ENCODE results near the gene GPC5.
"Not testable (repeated sequence)": the region's sequence is repeated elsewhere in the genome, so short reads cannot be mapped to it uniquely, and the experiment has no call there.

Gene GPC5

DNA sequence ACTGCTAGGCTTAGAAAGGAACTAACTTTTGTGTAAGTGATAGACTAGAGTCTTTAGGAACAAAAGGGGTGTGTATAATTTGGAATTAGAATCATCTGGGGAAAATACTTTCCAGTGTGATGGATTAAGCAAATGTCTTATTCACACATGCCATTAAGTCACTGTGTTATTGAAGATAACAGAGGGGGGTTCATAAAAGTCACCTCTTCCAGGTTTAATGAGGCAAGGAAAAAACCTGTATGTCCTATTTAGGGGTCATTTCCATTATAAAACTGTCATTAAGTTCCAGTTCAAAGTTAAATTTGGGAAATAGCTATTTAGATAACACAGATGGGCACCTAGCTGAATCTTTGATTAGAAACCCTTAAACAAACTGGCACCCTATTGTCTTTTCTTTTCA is 1323.2 kb downstream of the GPC5 start:
- DNase-seq, result no peak

DNA sequence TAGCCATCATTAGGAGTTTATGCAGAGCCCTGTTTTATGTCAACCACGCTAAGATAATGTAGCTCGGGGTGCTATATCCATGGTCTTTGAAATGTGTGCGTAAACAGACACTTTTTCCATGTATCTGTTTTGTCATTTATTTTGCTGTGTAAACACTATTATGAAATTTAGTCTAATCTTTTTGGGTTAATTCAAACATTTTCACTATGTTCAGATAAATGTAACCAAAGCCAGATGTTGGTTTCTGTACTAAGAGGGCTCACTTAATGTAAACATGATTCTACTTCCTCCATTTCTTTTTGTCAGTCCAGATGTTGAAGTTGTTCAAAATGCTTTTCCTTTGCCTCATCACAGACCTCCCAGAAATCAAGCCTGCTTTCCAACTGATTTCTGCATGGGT is 1328.7 kb downstream of the GPC5 start:
- no peak for DNase-seq

DNA sequence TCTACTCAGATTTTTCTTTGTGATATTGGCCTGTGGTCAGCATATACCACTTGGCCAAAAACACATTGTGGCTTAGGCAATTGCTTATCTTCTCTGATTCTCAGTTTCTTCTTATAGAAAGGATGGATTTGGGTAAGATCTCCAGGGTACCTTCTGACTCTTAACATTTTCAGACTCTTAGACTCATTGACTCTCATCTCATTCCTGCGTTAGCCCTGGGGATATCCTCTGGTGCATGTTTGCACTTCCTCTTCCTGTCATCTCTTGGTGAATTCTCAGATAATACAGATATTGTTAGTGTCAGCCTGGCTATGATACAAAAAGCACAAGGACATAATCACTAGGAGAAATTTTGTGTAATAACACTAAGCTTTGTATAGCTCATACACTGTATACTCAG is 1335.6 kb downstream of the GPC5 start:
- no peak for DNase-seq

DNA sequence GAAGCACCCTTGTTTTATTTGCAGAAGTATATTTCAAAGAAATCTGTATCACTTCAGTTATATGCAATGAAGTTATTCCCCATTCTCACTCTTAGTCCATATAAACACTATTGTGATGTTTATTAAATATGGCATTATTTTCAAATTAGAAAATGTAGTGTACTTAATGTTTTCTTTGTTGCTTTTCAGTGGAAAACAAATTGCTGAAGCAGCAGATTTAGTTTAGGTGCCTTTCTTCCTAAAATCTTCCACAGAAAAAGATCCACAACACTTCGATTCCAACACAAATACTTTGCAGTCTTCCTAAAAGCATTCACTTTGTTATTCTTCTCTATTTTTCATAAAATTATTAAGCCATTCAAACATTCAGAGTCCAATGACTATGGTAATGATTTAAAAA is 1336.1 kb downstream of the GPC5 start:
- DNase-seq, result no peak

DNA sequence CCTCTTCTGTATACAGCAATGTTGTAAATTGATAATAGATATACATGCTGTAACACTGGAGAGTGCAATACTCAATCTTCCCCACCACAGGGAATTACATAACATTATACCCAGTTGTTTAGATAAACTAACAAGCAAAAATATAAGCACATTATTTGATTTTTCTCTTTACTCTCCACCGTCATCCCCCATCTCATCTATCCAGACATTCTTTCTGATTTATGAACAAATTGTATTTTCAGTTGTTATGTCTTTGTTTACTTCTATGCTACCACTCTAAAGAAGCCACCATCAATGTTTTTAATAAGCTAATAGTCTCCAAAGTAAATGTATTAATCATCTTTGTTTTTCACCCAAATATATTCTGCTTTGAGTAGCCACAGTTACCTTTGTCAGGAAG is 1337.5 kb downstream of the GPC5 start:
- DNase-seq, result no peak

DNA sequence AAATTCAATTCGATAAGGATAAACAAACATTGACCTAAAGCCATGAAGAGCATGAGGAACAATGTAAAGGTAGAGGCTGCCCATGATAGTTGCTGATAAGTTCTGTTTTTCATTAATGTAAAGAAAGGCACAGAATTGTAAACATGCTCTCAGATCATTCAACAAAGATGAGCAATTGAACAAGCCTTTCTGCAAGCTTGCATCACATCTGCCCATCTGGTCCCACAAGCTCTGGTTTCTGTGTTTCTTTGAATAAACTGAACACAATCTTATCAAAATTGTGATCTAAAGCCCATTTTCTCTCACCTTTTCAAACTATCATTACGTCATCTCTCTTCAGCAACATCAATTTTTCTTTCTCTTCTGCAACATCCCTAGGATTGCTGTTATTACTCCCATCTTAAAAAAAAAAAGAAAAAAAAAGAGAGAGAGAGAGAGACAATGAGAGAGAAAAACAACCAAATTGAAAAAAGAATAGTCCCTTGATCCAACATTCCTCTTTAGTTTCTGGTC is 1340.9 kb downstream of the GPC5 start:
- DNase-seq, result no peak

DNA sequence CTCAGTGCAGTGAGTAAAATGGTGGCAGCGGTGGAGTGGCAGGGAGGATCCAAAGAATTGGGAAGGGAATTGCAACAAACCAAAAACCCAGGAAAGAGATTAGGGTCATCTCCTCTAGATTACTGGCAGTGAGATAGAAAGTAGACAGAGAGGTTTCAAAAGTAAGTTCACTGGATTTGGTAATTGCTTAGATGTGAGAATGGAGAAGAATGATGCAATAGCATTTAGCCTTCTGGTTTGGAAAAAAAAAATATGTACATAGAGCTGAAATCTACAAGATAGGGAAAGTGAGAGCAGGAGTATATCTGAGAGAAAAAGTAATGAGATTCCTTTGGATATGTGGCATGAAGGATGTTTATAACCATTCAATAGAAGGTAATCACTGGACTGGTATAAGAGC is 1345.6 kb downstream of the GPC5 start:
- DNase-seq, result no peak

DNA sequence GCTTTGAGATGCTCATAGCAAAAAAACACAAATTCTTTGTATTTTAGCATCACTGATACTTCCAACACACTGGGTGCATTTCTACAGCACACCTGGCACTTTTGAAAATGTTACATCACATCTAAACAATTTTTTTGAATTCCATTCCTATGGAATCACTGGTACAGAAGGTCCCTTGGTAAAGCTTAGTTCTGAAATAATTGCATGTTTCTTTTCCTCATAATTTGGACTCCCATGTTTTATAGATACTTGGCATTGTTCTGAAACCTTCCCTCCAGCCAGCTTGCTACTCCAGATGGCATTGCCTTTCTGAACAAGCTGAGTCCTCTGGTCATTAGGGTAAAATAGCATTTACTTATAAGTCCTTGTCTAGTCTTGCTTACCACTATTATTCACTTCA is 1346.8 kb downstream of the GPC5 start:
- no peak for DNase-seq

DNA sequence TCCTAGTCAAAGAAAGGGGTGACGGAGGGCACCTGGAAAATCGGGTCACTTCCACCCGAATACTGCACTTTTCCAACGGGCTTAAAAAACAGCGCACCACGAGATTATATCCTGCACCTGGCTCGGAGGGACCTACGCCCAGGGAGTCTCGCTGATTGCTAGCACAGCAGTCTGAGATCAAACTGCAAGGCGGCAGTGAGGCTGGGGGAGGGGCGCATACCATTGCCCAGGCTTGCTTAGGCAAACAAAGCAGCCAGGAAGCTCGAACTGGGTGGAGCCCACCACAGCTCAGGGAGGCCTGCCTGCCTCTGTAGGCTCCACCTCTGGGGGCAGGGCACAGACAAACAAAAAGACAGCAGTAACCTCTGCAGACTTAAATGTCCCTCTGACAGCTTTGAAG is 1354.3 kb downstream of the GPC5 start:
- not testable (repeated sequence) for DNase-seq

DNA sequence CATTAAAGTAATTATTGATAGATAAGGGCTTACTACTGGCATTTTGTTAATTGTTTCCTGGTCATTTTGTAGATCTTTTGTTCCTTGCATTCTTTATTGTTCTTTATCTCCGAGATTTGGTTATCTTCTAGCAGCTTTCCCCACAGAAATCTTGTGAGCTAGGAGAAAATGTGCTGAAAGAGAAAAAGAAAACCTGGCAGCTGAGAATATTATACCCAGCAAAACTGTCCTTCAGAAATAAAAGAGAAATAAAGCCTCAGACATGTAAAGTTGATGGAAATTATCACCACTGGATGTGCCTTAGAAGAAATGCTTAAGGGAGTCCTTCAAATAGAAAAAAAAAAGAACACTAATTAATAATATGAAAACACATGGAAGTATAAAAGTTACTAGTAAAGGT is 1363.3 kb downstream of the GPC5 start:
- DNase-seq, result no peak

DNA sequence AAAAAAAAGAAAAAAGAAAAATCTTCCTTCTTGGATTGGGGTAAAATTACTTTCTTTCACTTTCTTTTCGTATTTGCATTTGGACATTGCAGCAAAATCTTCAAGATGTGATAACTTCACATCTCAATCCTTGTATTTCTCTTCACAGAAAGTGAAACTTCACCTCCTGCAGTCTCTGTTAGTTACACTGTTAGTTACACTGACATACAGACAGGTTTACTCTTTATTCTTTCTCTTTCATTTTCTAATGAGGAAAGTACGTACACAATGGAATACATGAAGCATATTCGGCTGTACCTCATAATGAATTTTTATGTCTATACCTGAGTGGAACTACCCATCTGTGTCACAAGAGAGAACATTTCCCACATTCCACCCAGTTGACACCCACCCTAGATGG is 1369.0 kb downstream of the GPC5 start:
- DNase-seq, result no peak

DNA sequence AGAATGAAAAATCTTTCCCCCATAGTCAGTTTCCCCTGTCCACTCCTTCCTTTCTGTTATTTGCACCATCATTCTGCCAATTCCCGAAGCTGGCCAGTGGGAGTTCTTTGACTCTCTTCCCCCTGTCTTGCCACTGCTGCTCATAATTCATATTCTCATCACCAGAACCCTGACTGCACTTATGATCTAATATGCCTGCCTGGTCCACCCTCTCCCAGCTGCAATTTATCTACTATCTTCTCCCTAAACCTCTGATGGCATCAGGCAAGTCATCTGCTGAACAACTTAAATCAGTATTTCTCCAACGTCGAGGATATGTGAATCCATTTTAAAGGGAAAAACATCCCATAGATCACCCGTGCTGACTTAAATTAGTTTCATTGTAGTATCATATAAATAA is 1370.2 kb downstream of the GPC5 start:
- no peak for DNase-seq

DNA sequence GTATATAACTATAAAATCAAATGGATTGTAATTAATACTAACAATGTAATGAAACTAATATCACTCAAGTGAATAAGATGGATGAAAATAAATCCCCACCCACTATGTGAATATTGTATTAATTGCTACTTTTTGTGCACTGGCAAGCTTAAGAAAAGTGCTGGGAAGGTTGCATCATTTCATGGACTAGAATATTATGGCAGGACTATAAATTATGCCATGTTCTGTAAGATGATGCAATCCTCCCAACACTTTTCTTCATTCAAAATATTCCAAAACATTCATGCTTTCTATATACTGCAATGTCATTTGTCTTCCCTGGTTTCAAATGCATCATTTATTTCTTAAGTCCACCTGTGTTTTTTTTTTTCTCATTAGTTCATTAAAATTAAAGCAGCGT is 1370.6 kb downstream of the GPC5 start:
- no peak for DNase-seq

DNA sequence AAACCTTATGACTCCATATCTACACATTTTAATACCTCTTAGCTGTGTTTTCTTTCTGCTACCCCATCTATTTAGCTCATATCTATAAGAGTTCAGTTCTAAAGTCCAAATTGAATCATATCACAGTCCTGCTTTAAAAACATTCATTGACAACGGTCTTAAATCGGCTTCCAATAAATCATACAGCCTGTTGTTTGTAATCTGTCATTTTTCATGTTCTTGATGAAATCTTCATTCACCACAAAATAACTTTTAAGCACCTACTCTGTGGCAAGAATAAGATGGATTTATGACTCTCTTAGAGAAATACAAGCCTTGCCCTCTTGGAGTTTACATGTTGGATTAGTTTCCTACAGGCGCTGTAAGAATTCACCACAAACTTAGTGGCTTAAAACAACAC is 1377.2 kb downstream of the GPC5 start:
- no peak for DNase-seq

DNA sequence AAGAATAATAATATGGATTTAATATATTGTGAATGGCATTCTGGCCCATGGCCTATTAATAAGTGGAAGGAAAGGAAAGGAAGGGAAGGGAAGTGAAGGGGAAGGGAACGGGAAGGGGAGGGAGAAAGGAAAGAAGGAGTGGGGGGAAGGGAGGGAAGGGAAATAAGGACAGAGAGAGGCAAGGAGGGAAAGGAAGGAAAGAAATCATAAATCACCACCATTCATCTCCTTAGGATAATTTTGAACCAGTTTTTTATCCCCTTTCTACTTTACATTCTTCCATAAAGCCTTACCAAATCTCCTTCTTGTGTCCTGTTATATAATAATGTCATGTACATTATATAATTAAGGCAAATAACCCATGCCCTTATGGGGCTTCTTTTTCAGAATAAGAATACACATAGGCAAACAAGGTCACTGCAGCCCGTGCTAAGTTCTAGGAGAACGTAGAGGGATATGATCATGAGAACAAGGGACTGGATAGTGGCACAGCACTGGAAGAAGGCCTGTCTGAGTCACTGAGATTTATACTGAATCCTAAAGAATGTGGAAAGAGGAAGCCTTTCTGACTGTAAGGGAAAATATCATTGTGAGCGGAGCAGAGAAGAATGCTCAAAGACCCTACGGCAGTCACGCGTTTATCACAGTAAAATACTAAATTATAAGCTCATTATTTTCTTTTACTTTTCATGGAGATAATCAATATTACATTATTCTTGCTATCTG is 1383.7 kb downstream of the GPC5 start:
- no peak for DNase-seq

DNA sequence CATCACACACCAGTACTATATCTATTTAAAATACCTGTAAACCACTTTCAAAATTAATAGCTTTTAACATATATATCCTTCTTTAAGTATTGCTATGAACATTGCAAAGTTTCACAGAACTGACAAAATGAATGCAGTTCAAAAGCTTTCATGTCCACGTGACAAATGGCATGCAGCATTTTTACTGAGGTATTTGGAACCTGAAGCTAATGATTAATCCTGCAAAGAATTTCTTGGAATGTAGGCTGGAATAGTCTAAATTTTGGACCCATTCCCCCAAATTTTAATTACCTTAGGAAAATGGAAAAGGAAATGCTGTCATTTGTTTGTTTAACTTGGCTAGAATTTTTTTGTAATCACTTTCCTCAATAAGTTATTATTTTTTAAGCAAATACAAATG is 1404.4 kb downstream of the GPC5 start:
- no peak for DNase-seq

DNA sequence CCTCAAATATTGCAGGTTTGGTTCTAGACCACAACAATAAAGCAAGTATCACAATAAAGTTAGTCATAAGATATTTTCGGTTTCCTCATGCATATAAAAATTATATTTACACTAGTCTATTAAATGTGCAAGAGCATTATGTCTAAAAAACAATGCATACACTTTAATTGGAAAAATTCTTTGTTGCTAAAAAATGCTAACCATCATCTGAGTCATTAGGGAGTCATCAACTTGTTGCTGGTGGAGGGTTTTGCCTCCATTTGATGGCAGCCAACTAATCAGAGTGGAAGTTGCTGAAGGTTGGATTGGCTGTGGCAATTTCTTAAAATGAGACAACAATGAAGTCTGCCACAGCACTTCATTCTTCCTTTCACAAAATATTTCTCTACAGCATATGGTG is 1405.9 kb downstream of the GPC5 start:
- DNase-seq, result no peak

DNA sequence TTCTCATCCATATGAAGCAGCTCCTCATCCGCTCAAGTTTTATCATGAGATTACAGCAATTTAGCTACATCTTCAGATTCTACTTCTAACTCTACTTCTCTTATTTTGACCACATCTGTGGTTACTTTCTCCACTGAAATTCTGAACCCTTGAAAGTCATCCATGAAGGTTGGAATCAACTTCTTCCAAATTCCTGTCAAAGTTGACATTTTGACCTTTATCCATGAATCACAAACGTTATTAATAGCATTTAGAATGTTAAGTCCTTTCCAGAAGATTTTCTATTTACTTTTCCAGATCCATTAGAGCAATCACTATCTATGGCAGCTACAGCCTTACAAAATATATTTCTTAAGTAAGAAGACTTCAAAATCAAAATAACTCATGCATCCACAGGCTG is 1406.5 kb downstream of the GPC5 start:
- no peak for DNase-seq

DNA sequence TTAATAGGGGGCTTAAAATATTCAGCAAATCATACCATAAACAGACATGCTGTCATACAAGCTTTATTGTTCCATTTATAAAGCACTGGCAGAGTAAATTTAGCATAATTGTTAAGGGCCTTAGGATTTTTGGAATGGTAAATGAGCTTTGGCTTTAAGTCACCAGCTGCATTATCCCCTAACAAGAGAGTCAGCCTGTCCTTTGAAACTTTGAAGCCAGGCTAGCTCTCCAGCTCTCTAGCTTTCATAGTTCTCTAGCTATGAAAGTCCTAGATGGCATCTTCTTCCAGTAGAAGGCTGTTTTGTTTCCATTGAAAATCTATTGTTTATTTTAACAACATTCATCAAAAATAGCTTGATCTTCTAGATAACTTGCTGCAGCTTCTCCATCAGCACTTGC is 1407.3 kb downstream of the GPC5 start:
- no peak for DNase-seq

DNA sequence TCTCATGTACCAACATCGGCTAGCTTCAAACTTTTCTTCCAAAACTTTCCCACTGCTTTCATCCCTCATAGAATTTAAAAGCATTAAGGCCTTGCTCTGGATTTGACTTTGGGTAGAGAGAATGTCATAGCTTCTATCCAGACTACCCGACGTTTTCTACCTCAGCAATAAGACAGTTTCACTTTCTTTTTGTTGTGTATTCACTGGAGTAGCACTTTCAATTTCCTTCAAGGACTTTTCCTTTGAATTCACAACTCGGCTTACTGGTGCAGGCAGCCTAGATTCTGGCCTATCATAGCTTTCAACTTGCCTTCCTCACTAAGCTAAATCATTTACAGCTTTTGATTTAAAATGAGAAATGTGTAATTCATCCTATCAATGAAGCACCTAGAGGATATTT is 1407.8 kb downstream of the GPC5 start:
- no peak for DNase-seq

DNA sequence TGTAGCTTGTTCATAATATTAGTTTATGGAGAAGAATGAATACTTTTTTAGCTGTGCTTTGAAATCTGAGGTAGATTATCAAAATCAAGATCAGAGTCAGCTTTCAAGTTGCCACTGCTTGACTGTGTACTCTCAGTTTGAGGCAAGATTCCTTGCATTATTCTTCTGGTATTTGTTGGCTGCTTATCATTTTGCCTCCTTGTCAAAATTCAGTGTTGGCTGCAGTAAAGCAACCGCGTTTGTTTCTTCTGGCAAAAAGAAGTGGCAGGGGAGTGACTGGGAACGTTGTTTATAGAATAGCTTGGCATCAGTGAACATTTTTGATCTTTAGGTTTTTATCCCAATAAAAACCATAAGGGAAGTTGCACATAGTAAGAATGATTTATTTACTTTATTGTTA is 1408.9 kb downstream of the GPC5 start:
- DNase-seq, result no peak

DNA sequence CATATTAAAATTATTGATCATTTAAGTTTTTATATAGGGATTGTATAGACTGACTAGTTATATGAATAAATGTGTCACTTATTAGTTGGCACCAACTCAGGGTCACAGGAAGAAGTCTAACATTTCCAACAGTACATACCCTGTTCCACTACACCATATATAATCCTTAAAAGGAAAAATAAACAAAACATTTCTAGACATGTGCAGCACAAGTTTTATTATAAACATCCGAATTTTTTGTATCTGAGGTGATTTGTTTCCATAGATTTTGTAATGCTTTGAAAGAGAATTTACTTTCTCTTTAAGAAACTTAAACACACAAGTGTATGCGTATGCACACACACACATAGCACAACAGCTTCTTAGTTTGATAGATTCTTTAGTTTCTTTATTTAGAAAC is 1409.5 kb downstream of the GPC5 start:
- no peak for DNase-seq

DNA sequence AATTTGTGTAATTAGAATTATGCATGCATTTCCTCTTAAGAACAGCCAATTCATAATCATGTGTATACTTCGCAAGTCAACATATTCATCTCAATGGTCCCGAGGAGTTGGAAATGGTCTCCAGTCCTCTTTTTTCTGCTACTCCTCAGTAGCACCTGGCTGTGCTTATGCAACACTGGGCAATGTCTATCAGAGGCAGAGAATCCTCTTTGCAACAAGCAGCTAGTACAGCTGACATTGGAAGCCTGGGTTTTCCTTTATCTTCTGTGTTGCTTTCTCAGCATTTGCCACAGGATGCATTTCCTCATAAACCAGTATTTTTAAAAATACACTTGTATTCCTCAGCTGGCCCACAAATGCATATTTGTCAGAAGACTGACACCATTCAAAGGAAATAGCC is 1422.9 kb downstream of the GPC5 start:
- no peak for DNase-seq

DNA sequence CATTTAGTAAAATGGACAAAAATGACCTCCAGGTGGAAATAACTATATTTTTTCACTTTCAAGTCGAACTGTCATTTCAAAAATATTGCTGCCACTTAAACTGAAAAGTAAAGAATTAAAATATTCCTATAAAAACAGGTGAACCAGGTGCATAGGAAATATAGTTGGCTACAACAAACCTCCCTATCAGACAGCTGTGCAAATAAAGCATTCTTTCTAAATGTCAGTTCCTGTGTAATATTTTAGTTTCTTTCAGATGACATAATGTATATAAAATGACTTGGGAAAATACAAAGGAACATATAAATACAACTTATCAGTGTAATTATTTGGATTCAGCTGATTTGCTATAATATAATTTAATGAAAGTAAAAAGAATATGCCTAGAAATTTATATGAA is 1424.6 kb downstream of the GPC5 start:
- DNase-seq, result no peak

DNA sequence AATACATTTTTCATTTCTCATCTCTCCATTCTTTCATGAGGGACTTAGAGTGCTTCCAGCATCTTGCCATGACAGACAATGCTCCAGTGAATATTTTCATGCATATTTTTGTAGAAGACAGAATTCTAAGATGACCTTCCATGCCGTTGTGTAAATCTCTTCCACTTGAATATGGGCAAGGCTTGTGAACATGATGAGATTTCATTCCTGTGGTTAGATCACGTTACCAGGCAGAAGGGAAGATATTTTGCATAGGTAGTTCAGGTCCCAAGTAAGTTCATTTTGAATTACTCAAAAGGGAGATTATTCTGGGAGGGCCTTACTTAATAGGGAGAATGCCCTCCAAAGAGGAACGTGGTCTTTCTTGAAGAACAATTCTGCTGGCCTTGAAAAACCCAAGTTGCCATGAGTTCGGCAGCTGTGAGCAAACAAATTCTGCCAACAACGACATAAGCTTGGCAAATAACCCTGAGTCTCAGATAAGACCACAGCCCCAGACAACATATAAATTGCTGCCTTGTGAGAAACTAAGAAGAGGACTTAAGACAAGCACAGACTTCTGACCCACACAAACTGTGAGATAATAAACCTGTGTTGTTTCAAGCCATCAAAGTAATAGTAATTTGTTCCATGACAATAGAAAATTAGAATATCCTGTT is 1427.6 kb downstream of the GPC5 start:
- DNase-seq, result no peak
